H9 (cell line): ENCODE measurements around the gene ZMIZ1. TPM values are rescaled to one million over a fixed set of nuclear protein-coding genes. Genes with fewer than 3 reads are reported as not detected.

Experiments used
- DNase-seq: peaks from one replicate; pipeline ENCODE4 v3.0.0-alpha.2; 2017
- H2AFZ ChIP-seq: one replicate; pipeline ENCODE4 v1.6.1; 2013; ENCODE audit warnings: mild to moderate bottlenecking, low read length, control low read depth, moderate library complexity
- H2AK5ac ChIP-seq: 2 replicates; pipeline ENCODE4 v1.6.1; 2013; ENCODE audit warnings: low read length, control low read depth, mixed read lengths; ENCODE audit not compliant: insufficient read length
- H2BK120ac ChIP-seq: one replicate; pipeline ENCODE4 v1.6.1; 2013; ENCODE audit warnings: low read depth, mild to moderate bottlenecking, low read length, control low read depth, inconsistent platforms; ENCODE audit not compliant: poor library complexity, severe bottlenecking
- H2BK12ac ChIP-seq: 2 replicates; pipeline ENCODE4 v1.6.1; 2013; ENCODE audit warnings: low read length, control low read depth, mixed read lengths, low read depth; ENCODE audit not compliant: insufficient read length
- H2BK15ac ChIP-seq: 2 replicates; pipeline ENCODE4 v1.6.1; 2013; ENCODE audit warnings: low read depth, low read length, control low read depth
- H2BK20ac ChIP-seq: one replicate; pipeline ENCODE4 v1.6.1; 2013; ENCODE audit warnings: low read depth, mild to moderate bottlenecking, low read length, control low read depth, inconsistent platforms; ENCODE audit not compliant: poor library complexity, severe bottlenecking
- H2BK5ac ChIP-seq: 2 replicates; pipeline ENCODE4 v1.6.1; 2013; ENCODE audit warnings: low read length, control low read depth, mixed read lengths; ENCODE audit not compliant: insufficient read length
- H3K14ac ChIP-seq: 2 replicates; pipeline ENCODE4 v1.6.1; 2013; ENCODE audit warnings: low read length, control low read depth; ENCODE audit not compliant: insufficient read depth
- H3K18ac ChIP-seq: 2 replicates; pipeline ENCODE4 v1.6.1; 2013; ENCODE audit warnings: low read depth, mild to moderate bottlenecking, mixed read lengths, low read length, control low read depth; ENCODE audit not compliant: insufficient read length
- H3K23ac ChIP-seq: 2 replicates; pipeline ENCODE4 v1.6.1; 2013; ENCODE audit warnings: low read length, control low read depth, mixed read lengths, low read depth; ENCODE audit not compliant: insufficient read length
- H3K23me2 ChIP-seq: 2 replicates; pipeline ENCODE4 v1.6.1; 2013; ENCODE audit warnings: low read depth, mild to moderate bottlenecking, mixed read lengths, low read length, control low read depth; ENCODE audit not compliant: insufficient read length, poor library complexity, severe bottlenecking
- H3K27ac ChIP-seq: 2 replicates; pipeline ENCODE4 v1.5.1; 2013; ENCODE audit warnings: low read length, control low read depth, mixed read lengths, low read depth; ENCODE audit not compliant: insufficient read length
- H3K27me3 ChIP-seq: 2 replicates; pipeline ENCODE4 v1.6.1; 2013; ENCODE audit warnings: low read length, control low read depth, inconsistent platforms; ENCODE audit not compliant: insufficient read depth
- H3K4ac ChIP-seq: 2 replicates; pipeline ENCODE4 v1.6.1; 2013; ENCODE audit warnings: low read depth, mild to moderate bottlenecking, control low read depth, inconsistent platforms, low read length, moderate library complexity
- H3K4me1 ChIP-seq: 2 replicates; pipeline ENCODE4 v1.6.1; 2013; ENCODE audit warnings: low read length, control low read depth, inconsistent platforms; ENCODE audit not compliant: insufficient read depth
- H3K4me2 ChIP-seq: 2 replicates; pipeline ENCODE4 v1.6.1; 2013; ENCODE audit warnings: low read length, control low read depth, mixed read lengths; ENCODE audit not compliant: insufficient read length, insufficient read depth
- H3K56ac ChIP-seq: 2 replicates; pipeline ENCODE4 v1.6.1; 2013; ENCODE audit warnings: low read depth, mild to moderate bottlenecking, mixed read lengths, low read length, control low read depth; ENCODE audit not compliant: insufficient read length
- H3K79me1 ChIP-seq: 2 replicates; pipeline ENCODE4 v1.6.1; 2013; ENCODE audit warnings: low read depth, mild to moderate bottlenecking, moderate library complexity, low read length, control low read depth, inconsistent platforms; ENCODE audit not compliant: insufficient read depth, poor library complexity, severe bottlenecking
- H3K79me2 ChIP-seq: 2 replicates; pipeline ENCODE4 v1.6.1; 2013; ENCODE audit warnings: low read length, control low read depth, inconsistent platforms; ENCODE audit not compliant: insufficient read depth
- H3K9ac ChIP-seq: 2 replicates; pipeline ENCODE4 v1.6.1; 2013; ENCODE audit warnings: low read length, control low read depth, mixed read lengths; ENCODE audit not compliant: insufficient read length; ENCODE audit errors: extremely low read depth
- H3K9me3 ChIP-seq: one replicate; pipeline ENCODE4 v1.6.1; 2013; ENCODE audit warnings: low read depth, low read length, inconsistent platforms; ENCODE audit not compliant: control insufficient read depth
- H3T11ph ChIP-seq: one replicate; pipeline ENCODE4 v1.6.1; 2013; ENCODE audit warnings: mild to moderate bottlenecking, low read length, control low read depth, inconsistent platforms
- H4K20me1 ChIP-seq: one replicate; pipeline ENCODE4 v1.6.1; 2013; ENCODE audit not compliant: control insufficient read depth, insufficient read length, insufficient read depth
- H4K5ac ChIP-seq: 2 replicates; pipeline ENCODE4 v1.6.1; 2013; ENCODE audit warnings: low read depth, mild to moderate bottlenecking, mixed read lengths, low read length, control low read depth; ENCODE audit not compliant: insufficient read length
- H4K8ac ChIP-seq: replicated peaks from 2 replicates; pipeline ENCODE4 v1.6.1; 2013; ENCODE audit warnings: low read length, control low read depth, mixed read lengths, low read depth; ENCODE audit not compliant: insufficient read length
- H4K91ac ChIP-seq: 2 replicates; pipeline ENCODE4 v1.6.1; 2013; ENCODE audit warnings: low read depth, mild to moderate bottlenecking, moderate library complexity, mixed read lengths, low read length, control low read depth; ENCODE audit not compliant: insufficient read length
- H3K27ac Mint-ChIP-seq, 3 experiments: 2 replicates in 2 of 3; 3 replicates in 1 of 3; pipeline ENCODE4 v1.8.0; 2020 to 2021; ENCODE audit warnings: mixed read lengths in 3 of 3, mild to moderate bottlenecking in 1 of 3, moderate library complexity in 1 of 3
- H3K27me3 Mint-ChIP-seq: 2 replicates; pipeline ENCODE4 v1.8.0; 2021; ENCODE audit warnings: low read depth, mild to moderate bottlenecking, moderate library complexity, mixed read lengths
- H3K36me3 Mint-ChIP-seq, 3 experiments: 2 replicates in 2 of 3; 3 replicates in 1 of 3; pipeline ENCODE4 v1.8.0; 2020 to 2021; ENCODE audit warnings: low read depth in 3 of 3, mixed read lengths in 3 of 3; ENCODE audit not compliant: insufficient read depth in 1 of 3
- H3K4me1 Mint-ChIP-seq, 2 experiments: 2 replicates each; pipeline ENCODE4 v1.8.0; 2020; ENCODE audit warnings: mixed read lengths in 2 of 2
- H3K4me3 Mint-ChIP-seq, 2 experiments: 2 replicates in 1 of 2; 3 replicates in 1 of 2; pipeline ENCODE4 v1.8.0; 2020 to 2021; ENCODE audit warnings: mild to moderate bottlenecking in 2 of 2, mixed read lengths in 2 of 2, moderate library complexity in 1 of 2
- H3K9me3 Mint-ChIP-seq, 2 experiments: 2 replicates in 1 of 2; 3 replicates in 1 of 2; pipeline ENCODE4 v1.8.0; 2020; ENCODE audit warnings: mild to moderate bottlenecking in 2 of 2, mixed read lengths in 2 of 2, moderate library complexity in 1 of 2
- WGBS: extraction: QIAGEN DNeasy Blood & Tissue Kit; methylation state at CpG from one replicate; pipeline ENCODE4 v1.1.7; 2013; ENCODE audit warnings: missing lambda C conversion rate, low lambda C conversion rate, mixed read lengths; ENCODE audit not compliant: insufficient read length; ENCODE audit errors: extremely low coverage; 5-methylcytosine and 5-hydroxymethylcytosine counted together
- total RNA-seq: library from RNA; stranded (reverse); gene quantifications from 2 replicates; pipeline ENCODE4 v1.2.1, GENCODE V29; 2021
- TF ChIP-seq, protein P1 (sequence below): fragments of 200-600 bp; sonication (generic); conservative IDR thresholded peaks from 3 replicates; pipeline ENCODE4 v1.8.0; 2021; ENCODE audit warnings: antibody characterized with exemption, mild to moderate bottlenecking

ZMIZ1 gene
- total RNA-seq, 1 experiment from 2014 or later: 36.9 TPM

DNA sequence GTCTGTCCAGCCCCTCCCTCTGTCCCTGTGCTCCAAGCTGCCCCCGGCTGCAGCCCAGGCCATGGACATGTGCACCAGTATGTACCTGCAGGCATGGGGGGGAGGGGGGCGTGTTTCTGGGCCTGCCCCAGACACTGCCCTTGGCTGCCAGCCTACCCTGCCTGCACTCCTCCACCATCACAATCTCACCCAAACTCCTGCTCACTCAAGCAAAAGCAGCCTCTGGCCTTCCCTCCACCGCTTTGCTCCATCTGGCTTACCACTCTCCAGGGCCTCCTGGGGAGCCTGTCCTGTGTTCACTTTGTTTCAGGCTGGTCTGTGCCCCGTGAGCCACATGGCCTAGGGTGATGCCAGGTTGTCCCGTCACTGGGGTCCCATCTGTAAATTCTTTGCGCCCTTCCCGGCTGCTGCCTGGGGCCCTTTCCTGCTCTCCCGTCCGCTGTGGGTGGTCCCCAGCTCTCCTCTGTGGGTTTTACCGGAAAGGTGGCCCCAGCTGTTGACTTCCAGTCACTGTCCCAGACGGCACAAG, 245.2 kb downstream of the ZMIZ1 start:
- H2BK5ac ChIP-seq: no peak overlapping the region
- no peak overlapping the region for H3K23ac ChIP-seq
- no CpG with 5 or more reads among the region's 11 CpGs for WGBS
- peaks cover 26 to 29% of the 10 kb centered on the region in 2 experiments for H3K4me1 Mint-ChIP-seq
- no peak overlapping the region for H3K14ac ChIP-seq
- H3K27me3 Mint-ChIP-seq: peaks cover 1% of the 10 kb centered on the region; the same call in 1 of the 2 replicates
- no peaks in the 10 kb centered on the region for H3K23me2 ChIP-seq
- H3K56ac ChIP-seq: no peak overlapping the region
- no peaks in the 10 kb centered on the region for H3K79me1 ChIP-seq
- no peak overlapping the region for H2AK5ac ChIP-seq
- no peak for DNase-seq
- H3T11ph ChIP-seq: no peak overlapping the region
- no peaks in the 10 kb centered on the region for H3K9me3 ChIP-seq
- TF ChIP-seq, protein P1, sequence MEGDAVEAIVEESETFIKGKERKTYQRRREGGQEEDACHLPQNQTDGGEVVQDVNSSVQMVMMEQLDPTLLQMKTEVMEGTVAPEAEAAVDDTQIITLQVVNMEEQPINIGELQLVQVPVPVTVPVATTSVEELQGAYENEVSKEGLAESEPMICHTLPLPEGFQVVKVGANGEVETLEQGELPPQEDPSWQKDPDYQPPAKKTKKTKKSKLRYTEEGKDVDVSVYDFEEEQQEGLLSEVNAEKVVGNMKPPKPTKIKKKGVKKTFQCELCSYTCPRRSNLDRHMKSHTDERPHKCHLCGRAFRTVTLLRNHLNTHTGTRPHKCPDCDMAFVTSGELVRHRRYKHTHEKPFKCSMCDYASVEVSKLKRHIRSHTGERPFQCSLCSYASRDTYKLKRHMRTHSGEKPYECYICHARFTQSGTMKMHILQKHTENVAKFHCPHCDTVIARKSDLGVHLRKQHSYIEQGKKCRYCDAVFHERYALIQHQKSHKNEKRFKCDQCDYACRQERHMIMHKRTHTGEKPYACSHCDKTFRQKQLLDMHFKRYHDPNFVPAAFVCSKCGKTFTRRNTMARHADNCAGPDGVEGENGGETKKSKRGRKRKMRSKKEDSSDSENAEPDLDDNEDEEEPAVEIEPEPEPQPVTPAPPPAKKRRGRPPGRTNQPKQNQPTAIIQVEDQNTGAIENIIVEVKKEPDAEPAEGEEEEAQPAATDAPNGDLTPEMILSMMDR: no peak
- no peak overlapping the region for H3K9ac ChIP-seq
- no peak overlapping the region for H3K4me2 ChIP-seq
- H3K27me3 ChIP-seq: no peaks in the 10 kb centered on the region
- H2BK15ac ChIP-seq: no peak overlapping the region
- no peak overlapping the region for H4K91ac ChIP-seq
- no peak overlapping the region for H3K18ac ChIP-seq
- no peak overlapping the region; a peak in 1 of 5 replicates for H3K4me3 Mint-ChIP-seq
- H4K20me1 ChIP-seq: no peaks in the 10 kb centered on the region
- H3K36me3 Mint-ChIP-seq: peaks cover 7 to 32% (median 24%) of the 10 kb centered on the region in 3 experiments
- no peak overlapping the region for H3K27ac ChIP-seq
- H3K27ac Mint-ChIP-seq: no peak overlapping the region; a peak in 3 of 7 replicates
- H2BK12ac ChIP-seq: no peak overlapping the region
- no peak overlapping the region for H2AFZ ChIP-seq
- no peak overlapping the region for H2BK20ac ChIP-seq
- H3K79me2 ChIP-seq: no peaks in the 10 kb centered on the region
- H4K8ac ChIP-seq: no peak overlapping the region
- no peak overlapping the region for H2BK120ac ChIP-seq
- H4K5ac ChIP-seq: no peak overlapping the region
- H3K9me3 Mint-ChIP-seq: peaks cover 0 to 3% of the 10 kb centered on the region in 2 experiments; a peak in 3 of 5 replicates
- no peak overlapping the region for H3K4ac ChIP-seq
- peaks cover 10% of the 10 kb centered on the region; the same call in 1 of the 2 replicates for H3K4me1 ChIP-seq
